Osteoblast (primary cell): ENCODE data around the gene ELOA. TPM values are rescaled to one million over a fixed set of nuclear protein-coding genes. Genes with fewer than 3 reads are reported as not detected.
A peak's percentile ranks its signal among the peaks of the same experiment; 100 is the strongest.
"Not testable (repeated sequence)": the region's sequence is repeated elsewhere in the genome, so short reads cannot be mapped to it uniquely, and the experiment has no call there.

Experiments
- DNase-seq: peaks from one replicate; pipeline ENCODE4 v3.0.0; 2011; ENCODE audit warnings: low spot score, mixed read lengths; ENCODE audit not compliant: insufficient read length; ENCODE audit errors: missing footprints
- H2AFZ ChIP-seq: 2 replicates; pipeline ENCODE4 v1.6.0; 2011; ENCODE audit warnings: mild to moderate bottlenecking, low read length
- H3K27ac ChIP-seq: 2 replicates; pipeline ENCODE4 v1.5.1; 2011; ENCODE audit warnings: mild to moderate bottlenecking, low read depth, low read length, moderate library complexity
- H3K27me3 ChIP-seq: 2 replicates; pipeline ENCODE4 v1.6.0; 2012; ENCODE audit warnings: mild to moderate bottlenecking, control low read depth, inconsistent platforms, low read length, moderate library complexity; ENCODE audit not compliant: insufficient read depth
- H3K36me3 ChIP-seq: 2 replicates; pipeline ENCODE4 v1.5.1; 2011; ENCODE audit warnings: mild to moderate bottlenecking, low read length, control low read depth, moderate library complexity; ENCODE audit not compliant: insufficient read depth
- H3K4me1 ChIP-seq: 2 replicates; pipeline ENCODE4 v1.5.1; 2011; ENCODE audit warnings: mild to moderate bottlenecking, low read length, control low read depth, moderate library complexity; ENCODE audit not compliant: insufficient read depth
- H3K4me2 ChIP-seq: 2 replicates; pipeline ENCODE4 v1.6.0; 2011; ENCODE audit warnings: mild to moderate bottlenecking, low read length; ENCODE audit not compliant: insufficient read depth
- H3K4me3 ChIP-seq: fragments of 200-600 bp; sonication (generic); 3 replicates; pipeline ENCODE4 v1.5.1; 2012; ENCODE audit warnings: mild to moderate bottlenecking, low read length, inconsistent platforms; ENCODE audit not compliant: insufficient read depth
- H3K79me2 ChIP-seq: 2 replicates; pipeline ENCODE4 v1.6.0; 2012; ENCODE audit warnings: mild to moderate bottlenecking, low read length, control low read depth, inconsistent platforms; ENCODE audit not compliant: insufficient read depth
- H3K9me3 ChIP-seq: 2 replicates; pipeline ENCODE4 v1.5.1; 2011; ENCODE audit warnings: low read depth, low read length, control low read depth
- H4K20me1 ChIP-seq: 2 replicates; pipeline ENCODE4 v1.6.0; 2012; ENCODE audit warnings: mild to moderate bottlenecking, low read length, control low read depth; ENCODE audit not compliant: insufficient read depth
- total RNA-seq: library from RNA; depleted of rRNA; stranded (reverse); fragments of >200 nt; gene quantifications from 2 replicates; pipeline ENCODE4 v1.2.3, GENCODE V29; 2012
- TF ChIP-seq, protein P1 (sequence below): IDR thresholded peaks from 2 replicates; pipeline ENCODE4 v1.5.1; 2011; ENCODE audit warnings: mild to moderate bottlenecking, low read depth, low read length, moderate library complexity; ENCODE audit errors: extremely low read depth

Gene ELOA
- total RNA-seq, 1 donor: 42.0 TPM

DNA sequence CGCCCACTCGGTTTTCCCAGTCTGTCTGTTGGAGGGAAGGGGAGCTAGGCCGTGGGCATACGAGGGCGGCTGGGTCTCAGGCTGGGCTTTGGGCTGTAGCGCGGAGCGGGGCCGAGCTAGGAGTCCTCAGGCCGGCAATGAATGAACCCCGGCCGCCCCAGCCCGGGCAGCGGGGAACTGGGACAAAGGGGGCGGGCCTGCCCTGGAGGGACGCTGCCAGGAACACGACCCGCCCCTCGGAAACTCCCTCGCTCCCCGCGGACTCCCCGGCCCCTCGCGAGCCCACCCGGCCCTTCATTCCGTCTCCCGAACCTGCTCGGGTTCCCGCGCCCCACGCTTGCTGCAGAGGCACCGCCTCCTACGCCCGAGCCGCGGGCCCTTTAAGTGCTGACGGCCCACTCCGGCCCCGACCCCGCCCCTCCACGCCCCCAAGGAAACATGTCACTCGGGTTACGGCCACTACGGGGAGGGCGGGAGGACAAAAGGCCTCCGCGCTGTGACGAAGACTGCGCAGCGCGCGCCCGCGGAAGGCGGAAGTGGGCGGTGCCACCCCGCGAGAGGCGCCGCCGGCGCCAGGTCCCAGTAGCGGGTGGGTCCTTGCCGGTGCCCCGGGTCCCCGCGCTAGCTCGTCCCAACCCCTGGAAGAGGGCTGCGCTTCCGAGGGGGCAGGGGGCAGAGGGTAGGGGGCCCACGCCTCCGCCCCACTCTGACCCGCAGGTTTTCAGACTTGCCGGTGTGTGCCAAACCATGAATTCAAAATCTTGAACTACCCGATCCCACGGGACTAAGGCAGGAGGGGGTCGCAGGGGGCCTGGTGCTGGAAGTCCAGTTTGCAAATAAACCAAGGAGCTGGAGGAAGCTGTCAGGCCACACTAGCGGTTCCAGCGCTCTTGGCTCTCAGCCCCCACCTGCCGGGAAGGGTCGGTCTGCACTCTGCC is 57.4 kb downstream of the ELOA start, which contains the start of gene GALE:
TSS of gene GALE (minus strand) at position 355 of the 938 bp plus-strand sequence. CDS start 1,747 bp downstream, outside the sequence.
- peak within 1 kb of the TSS; percentile 92 for H3K4me3 ChIP-seq
- H3K4me2 ChIP-seq: peak within 1 kb of the TSS; percentile 97
- H4K20me1 ChIP-seq: no peaks in the 10 kb centered on the region
- peak within 1 kb of the TSS; percentile 63 for H3K27ac ChIP-seq
- no peaks in the 10 kb centered on the region for H3K27me3 ChIP-seq
- peaks cover 35% of the 10 kb centered on the region for H3K36me3 ChIP-seq
- peaks cover 16% of the 10 kb centered on the region for H3K4me1 ChIP-seq
- H3K79me2 ChIP-seq: no peaks in the 10 kb centered on the region
- DNase-seq: peak; percentile 100
- peak within 1 kb of the TSS; percentile 74 for H2AFZ ChIP-seq
- TF ChIP-seq, protein P1, sequence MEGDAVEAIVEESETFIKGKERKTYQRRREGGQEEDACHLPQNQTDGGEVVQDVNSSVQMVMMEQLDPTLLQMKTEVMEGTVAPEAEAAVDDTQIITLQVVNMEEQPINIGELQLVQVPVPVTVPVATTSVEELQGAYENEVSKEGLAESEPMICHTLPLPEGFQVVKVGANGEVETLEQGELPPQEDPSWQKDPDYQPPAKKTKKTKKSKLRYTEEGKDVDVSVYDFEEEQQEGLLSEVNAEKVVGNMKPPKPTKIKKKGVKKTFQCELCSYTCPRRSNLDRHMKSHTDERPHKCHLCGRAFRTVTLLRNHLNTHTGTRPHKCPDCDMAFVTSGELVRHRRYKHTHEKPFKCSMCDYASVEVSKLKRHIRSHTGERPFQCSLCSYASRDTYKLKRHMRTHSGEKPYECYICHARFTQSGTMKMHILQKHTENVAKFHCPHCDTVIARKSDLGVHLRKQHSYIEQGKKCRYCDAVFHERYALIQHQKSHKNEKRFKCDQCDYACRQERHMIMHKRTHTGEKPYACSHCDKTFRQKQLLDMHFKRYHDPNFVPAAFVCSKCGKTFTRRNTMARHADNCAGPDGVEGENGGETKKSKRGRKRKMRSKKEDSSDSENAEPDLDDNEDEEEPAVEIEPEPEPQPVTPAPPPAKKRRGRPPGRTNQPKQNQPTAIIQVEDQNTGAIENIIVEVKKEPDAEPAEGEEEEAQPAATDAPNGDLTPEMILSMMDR: no peak
- no peaks in the 10 kb centered on the region for H3K9me3 ChIP-seq

GRCh38 chr1:23801338-23801748 is 58.1 kb downstream of the ELOA start:
- TF ChIP-seq, protein P1: no peak
- peaks cover 16% of the 10 kb centered on the region for H3K4me1 ChIP-seq
- peak overlapping the region; percentile 74 for H2AFZ ChIP-seq
- H3K36me3 ChIP-seq: peaks cover 34% of the 10 kb centered on the region
- H3K79me2 ChIP-seq: no peaks in the 10 kb centered on the region
- peak overlapping the region; percentile 92 for H3K4me3 ChIP-seq
- H4K20me1 ChIP-seq: no peaks in the 10 kb centered on the region
- no peaks in the 10 kb centered on the region for H3K9me3 ChIP-seq
- peak overlapping the region; percentile 97 for H3K4me2 ChIP-seq
- peak; percentile 84 for DNase-seq
- no peaks in the 10 kb centered on the region for H3K27me3 ChIP-seq
- H3K27ac ChIP-seq: peak overlapping the region; percentile 63

DNA sequence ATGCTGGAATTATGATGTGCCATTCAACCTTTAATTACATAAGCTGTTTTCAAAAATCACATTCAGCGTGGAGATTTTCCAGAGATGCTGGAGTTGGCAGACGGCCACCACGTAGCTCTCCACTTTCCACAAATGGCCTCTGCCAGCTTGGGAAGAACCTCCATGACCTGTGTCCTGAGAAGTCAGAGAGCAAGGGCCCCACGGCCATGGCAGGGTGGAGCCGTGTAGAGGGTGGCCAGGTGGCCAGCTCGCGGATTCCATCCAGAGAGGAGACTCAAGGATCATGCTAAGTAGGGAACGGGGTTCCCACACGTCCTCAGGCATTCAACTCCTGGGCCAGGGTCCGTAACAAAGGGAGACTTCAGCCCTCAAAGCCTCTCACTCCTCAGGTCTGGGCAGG is 58.6 kb downstream of the ELOA start:
- no peaks in the 10 kb centered on the region for H3K27me3 ChIP-seq
- peak overlapping the region; percentile 97 for H3K4me2 ChIP-seq
- H3K4me3 ChIP-seq: no peak overlapping the region
- H3K79me2 ChIP-seq: no peaks in the 10 kb centered on the region
- peaks cover 16% of the 10 kb centered on the region for H3K4me1 ChIP-seq
- peaks cover 33% of the 10 kb centered on the region for H3K36me3 ChIP-seq
- H4K20me1 ChIP-seq: no peaks in the 10 kb centered on the region
- H2AFZ ChIP-seq: no peak overlapping the region
- peak; percentile 65 for DNase-seq
- TF ChIP-seq, protein P1: no peak
- H3K27ac ChIP-seq: no peak overlapping the region
- H3K9me3 ChIP-seq: no peaks in the 10 kb centered on the region

DNA sequence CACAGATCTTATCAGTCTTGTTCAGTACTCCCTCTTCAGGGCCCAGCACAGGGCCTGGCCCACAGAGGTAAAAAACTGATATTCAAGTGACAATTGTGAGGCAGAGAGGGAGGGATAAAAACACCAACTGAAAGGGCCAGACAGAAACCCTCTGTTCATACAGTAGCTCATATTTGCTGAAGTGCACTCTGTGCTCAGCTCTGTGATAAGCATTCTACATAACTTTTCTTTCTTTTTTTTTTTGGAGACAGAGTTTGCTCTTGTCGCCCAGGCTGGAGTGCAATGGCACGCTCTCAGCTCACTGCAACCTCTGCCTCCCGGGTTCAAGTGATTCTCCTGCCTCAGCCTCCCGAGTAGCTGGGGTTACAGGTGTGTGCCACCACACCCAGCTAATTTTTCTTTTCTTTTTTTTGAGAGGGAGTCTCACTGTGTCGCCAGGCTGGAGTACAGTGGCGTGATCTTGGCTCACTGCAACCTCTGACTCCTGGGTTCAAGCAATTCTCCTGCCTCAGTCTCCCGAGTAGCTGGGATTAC is 59.6 kb downstream of the ELOA start:
- not testable (repeated sequence) for H3K4me2 ChIP-seq, DNase-seq, H3K27ac ChIP-seq, H3K79me2 ChIP-seq, H4K20me1 ChIP-seq, H2AFZ ChIP-seq, H3K4me3 ChIP-seq, H3K9me3 ChIP-seq, H3K27me3 ChIP-seq
- H3K4me1 ChIP-seq: peaks cover 16% of the 10 kb centered on the region
- H3K36me3 ChIP-seq: peaks cover 26% of the 10 kb centered on the region
